GM23338 (cell line): ENCODE data around the gene MIER2. TPM values are rescaled to one million over a fixed set of nuclear protein-coding genes. Genes with fewer than 3 reads are reported as not detected.

ENCODE experiments used
- ATAC-seq: fragments of 200-7000 bp; cut with Tn5 transposase; 3 replicates; pipeline ENCODE4 v1.9.1; 2020
- DNase-seq: peaks from one replicate; pipeline ENCODE4 v3.0.0-alpha.2; 2015; ENCODE audit warnings: low spot score
- H2AFZ ChIP-seq: fragments of 200-600 bp; sonication (generic); 2 replicates; pipeline ENCODE4 v1.8.0; 2016; ENCODE audit warnings: antibody characterized with exemption, mild to moderate bottlenecking, moderate library complexity
- H3F3A ChIP-seq: fragments of 200-600 bp; sonication (generic); replicated peaks from 2 replicates; pipeline ENCODE4 v1.8.0; 2017; ENCODE audit warnings: antibody characterized with exemption, mixed run types, low read depth
- H3K27ac ChIP-seq: fragments of 200-600 bp; sonication (generic); 2 replicates; pipeline ENCODE4 v1.6.1; 2016; ENCODE audit warnings: low read depth
- H3K27me3 ChIP-seq: fragments of 200-600 bp; sonication (generic); 2 replicates; pipeline ENCODE4 v1.8.0; 2016; ENCODE audit warnings: mild to moderate bottlenecking, mixed run types, moderate library complexity; ENCODE audit not compliant: insufficient read depth
- H3K36me3 ChIP-seq: fragments of 200-600 bp; sonication (generic); 2 replicates; pipeline ENCODE4 v1.8.0; 2016; ENCODE audit warnings: mild to moderate bottlenecking; ENCODE audit not compliant: insufficient read depth
- H3K4me1 ChIP-seq: fragments of 200-600 bp; sonication (generic); 2 replicates; pipeline ENCODE4 v1.8.0; 2016; ENCODE audit warnings: mild to moderate bottlenecking, moderate library complexity; ENCODE audit not compliant: insufficient read depth
- H3K4me2 ChIP-seq: fragments of 200-600 bp; sonication (generic); 2 replicates; pipeline ENCODE4 v1.7.1; 2017; ENCODE audit warnings: mixed run types
- H3K4me3 ChIP-seq: fragments of 200-600 bp; sonication (generic); 2 replicates; pipeline ENCODE4 v1.6.1; 2016; ENCODE audit warnings: mixed run types
- H3K79me2 ChIP-seq: fragments of 200-600 bp; sonication (generic); replicated peaks from 2 replicates; pipeline ENCODE4 v1.8.0; 2017; ENCODE audit warnings: mild to moderate bottlenecking; ENCODE audit not compliant: insufficient read depth
- H3K9me2 ChIP-seq: fragments of 200-600 bp; sonication (generic); 2 replicates; pipeline ENCODE4 v1.8.0; 2017; ENCODE audit not compliant: insufficient read depth
- H4K20me1 ChIP-seq: fragments of 200-600 bp; sonication (generic); replicated peaks from 2 replicates; pipeline ENCODE4 v1.8.0; 2017; ENCODE audit warnings: mild to moderate bottlenecking; ENCODE audit not compliant: insufficient read depth
- H3K27ac Mint-ChIP-seq: 2 replicates; pipeline ENCODE4 v1.8.0; 2020; ENCODE audit warnings: inconsistent platforms, mild to moderate bottlenecking, moderate library complexity, mixed read lengths
- H3K27me3 Mint-ChIP-seq: 3 replicates; pipeline ENCODE4 v1.8.0; 2022; ENCODE audit warnings: low read depth, mild to moderate bottlenecking, moderate library complexity, mixed read lengths, inconsistent platforms; ENCODE audit not compliant: insufficient read depth, poor library complexity
- H3K36me3 Mint-ChIP-seq: 3 replicates; pipeline ENCODE4 v1.8.0; 2021; ENCODE audit warnings: low read depth, mild to moderate bottlenecking, inconsistent platforms, moderate library complexity, mixed read lengths
- H3K4me1 Mint-ChIP-seq: 3 replicates; pipeline ENCODE4 v1.8.0; 2020; ENCODE audit warnings: mild to moderate bottlenecking, inconsistent platforms, mixed read lengths
- H3K4me3 Mint-ChIP-seq: 3 replicates; pipeline ENCODE4 v1.8.0; 2021; ENCODE audit warnings: moderate library complexity, mild to moderate bottlenecking, inconsistent platforms, mixed read lengths
- H3K9me3 Mint-ChIP-seq: 3 replicates; pipeline ENCODE4 v1.8.0; 2020; ENCODE audit warnings: moderate library complexity, mild to moderate bottlenecking, inconsistent platforms, mixed read lengths
- CREB1 ChIP-seq: fragments of 250-450 bp; sonication (Bioruptor Pico); IDR thresholded peaks from 2 replicates; pipeline ENCODE4 v1.5.0; 2020; ENCODE audit warnings: low read depth, mild to moderate bottlenecking, moderate library complexity
- CTCF ChIP-seq, 2 experiments: fragments of 200-600 bp in 1 of 2; sonication (generic) in 1 of 2; conservative IDR thresholded peaks; 2 replicates each; pipeline versions ENCODE4 v1.5.1 to v1.6.1; 2016 to 2017; ENCODE audit warnings: antibody characterized with exemption in 2 of 2, low read depth in 2 of 2, mild to moderate bottlenecking in 2 of 2, moderate library complexity in 1 of 2
- ETS1 ChIP-seq: IDR thresholded peaks from 2 replicates; pipeline ENCODE4 v1.6.1; 2016; ENCODE audit warnings: antibody characterized with exemption
- JUNB ChIP-seq: IDR thresholded peaks from one replicate; pipeline ENCODE4 v1.6.1; 2016; ENCODE audit warnings: antibody characterized with exemption; ENCODE audit not compliant: unreplicated experiment
- NANOG ChIP-seq: IDR thresholded peaks from 2 replicates; pipeline ENCODE4 v1.6.1; 2016; ENCODE audit warnings: antibody characterized with exemption, borderline replicate concordance
- POLR2AphosphoS5 ChIP-seq: IDR thresholded peaks from 2 replicates; pipeline ENCODE4 v1.6.1; 2016; ENCODE audit warnings: antibody characterized with exemption, low read depth
- REST ChIP-seq: IDR thresholded peaks from one replicate; pipeline ENCODE4 v1.6.1; 2018; ENCODE audit warnings: antibody characterized with exemption; ENCODE audit not compliant: unreplicated experiment
- STAT1 ChIP-seq: IDR thresholded peaks from one replicate; pipeline ENCODE4 v1.6.1; 2016; ENCODE audit warnings: antibody characterized with exemption; ENCODE audit not compliant: unreplicated experiment
- ZNF331 ChIP-seq: fragments of 250-450 bp; sonication (Bioruptor Pico); IDR thresholded peaks from 2 replicates; pipeline ENCODE4 v1.5.0; 2020; ENCODE audit warnings: low read depth, mild to moderate bottlenecking, moderate library complexity
- ZNF462 ChIP-seq: fragments of 250-450 bp; sonication (Bioruptor Pico); IDR thresholded peaks from 2 replicates; pipeline ENCODE4 v1.5.0; 2020; ENCODE audit warnings: mild to moderate bottlenecking, moderate library complexity
- polyA plus RNA-seq: library from polyadenylated mRNA; unstranded; fragments of >200 nt; fragmentation: Nextera tagmentation; extraction: Ambion mirVana; gene quantifications from 2 replicates; pipeline ENCODE4 v1.2.1, GENCODE V29; 2016
- total RNA-seq: library from RNA; depleted of rRNA; stranded (reverse); fragments of >200 nt; shearing (Covaris generic); gene quantifications from 2 replicates; pipeline ENCODE4 v1.2.3, GENCODE V29; 2014

MIER2 gene
- total and polyA plus RNA-seq, 2 experiments from 2014 or later, result 30.2 to 37.9 TPM

- TF ChIP-seq JUNB (no peak), CTCF (conservative IDR thresholded peaks at IDR 0.05; ENCODE audit: low read depth in 2 of 2) (no peak), CREB1 (CRISPR knock-in tag) (no peak), ETS1 (no peak), STAT1 (no peak)
Observed at GRCh38 chr19:391207-391557, 46.6 kb upstream of the MIER2 start (continued).

- Mint-ChIP-seq H3K27ac (no peak overlapping the region), H3K36me3 (peaks cover 12% of the 10 kb centered on the region), H3K4me3 (no peak overlapping the region), H3K9me3 (peaks cover 37% of the 10 kb centered on the region), H3K4me1 (peaks cover 19% of the 10 kb centered on the region), H3K27me3 (peaks cover 21% of the 10 kb centered on the region)
- Histone ChIP-seq H3K27me3 (no peaks in the 10 kb centered on the region), H3K4me1 (peaks cover 11% of the 10 kb centered on the region; the same call in 1 of the 2 replicates), H2AFZ (no peak overlapping the region), H3K79me2 (no peaks in the 10 kb centered on the region), H3K4me3 (no peak overlapping the region), H3K9me2 (0 out of 2 replicates have a peak, but pooled peaks cover 5% of the 10 kb centered on the region), H3K36me3 (no peaks in the 10 kb centered on the region), H4K20me1 (no peaks in the 10 kb centered on the region), H3K4me2 (no peak overlapping the region), H3F3A (peaks cover 6% of the 10 kb centered on the region), H3K27ac (no peak overlapping the region)
- no peak for DNase-seq
- no peak for TF ChIP-seq REST
- no peak for TF ChIP-seq ZNF331 (CRISPR knock-in tag)
- TF ChIP-seq ZNF462 (CRISPR knock-in tag), result no peak
- no peak for TF ChIP-seq NANOG
- TF ChIP-seq JUNB, result no peak
- TF ChIP-seq STAT1, result no peak
- no peak for TF ChIP-seq POLR2AphosphoS5
- ATAC-seq, result no peak
Observed at GRCh38 chr19:390386-391206, 46.0 kb upstream of the MIER2 start.
